Upper lobe of right lung (tissue), 1 donor: ENCODE measurements around the gene CACNA2D4. TPM values are rescaled to one million over a fixed set of nuclear protein-coding genes. Genes with fewer than 3 reads are reported as not detected.

Experiments
- ATAC-seq: fragments of 200-7000 bp; cut with Tn5 transposase; one replicate; pipeline ENCODE4 v1.9.1; 2020; ENCODE audit warnings: mild to moderate bottlenecking, moderate library complexity
- DNase-seq: peaks from one replicate; pipeline ENCODE4 v3.0.0-alpha.2; 2020
- H3K27ac ChIP-seq: fragments of 200-600 bp; one replicate; pipeline ENCODE4 v1.8.0; 2022
- H3K27me3 ChIP-seq: fragments of 200-600 bp; one replicate; pipeline ENCODE4 v1.8.0; 2022; ENCODE audit warnings: mild to moderate bottlenecking
- H3K36me3 ChIP-seq: fragments of 200-600 bp; one replicate; pipeline ENCODE4 v1.8.0; 2022
- H3K4me1 ChIP-seq: fragments of 200-600 bp; one replicate; pipeline ENCODE4 v1.8.0; 2022
- H3K4me3 ChIP-seq: fragments of 200-600 bp; one replicate; pipeline ENCODE4 v1.8.0; 2022; ENCODE audit warnings: mild to moderate bottlenecking
- H3K9me3 ChIP-seq: fragments of 200-600 bp; one replicate; pipeline ENCODE4 v1.8.0; 2022
- CTCF ChIP-seq: fragments of 200-600 bp; IDR thresholded peaks from one replicate; pipeline ENCODE4 v1.8.0; 2022; ENCODE audit warnings: antibody characterized with exemption
- intact Hi-C: fragments of 100-400 bp; cut with DNase I; formaldehyde crosslinking; loops from one replicate; pipeline ENCODE4 v1.11.0; 2022
- total RNA-seq: library from RNA; stranded (reverse); fragmentation: NEBNext Ultra II Directional; extraction: Animal tissue kit (Norgen Biotek cat#: 25700); gene quantifications from one replicate; pipeline ENCODE4 v1.2.1, GENCODE V29; 2021
- donor health status: DM: no; HTN: yes; CAD: no; lungs with severe emphysema.

Gene CACNA2D4
- total RNA-seq, 1 donor from 2014 or later = 5.5 TPM

- peaks cover 16% of the 10 kb centered on the region for H3K27me3 ChIP-seq
- intact Hi-C loops = no loop called here
- H3K4me3 ChIP-seq = no peak overlapping the region
- ATAC-seq = no peak
- TF ChIP-seq CTCF = no peak
- DNase-seq = peak; percentile 36
- H3K36me3 ChIP-seq = no peaks in the 10 kb centered on the region
- no peak overlapping the region for H3K27ac ChIP-seq
- H3K4me1 ChIP-seq = no peaks in the 10 kb centered on the region
- no peaks in the 10 kb centered on the region for H3K9me3 ChIP-seq
Observed at GRCh38 chr12:1838994-1839365, 79.5 kb downstream of the CACNA2D4 start.

- H3K9me3 ChIP-seq = no peaks in the 10 kb centered on the region
- H3K27me3 ChIP-seq = peaks cover 16% of the 10 kb centered on the region
- DNase-seq (peak; percentile 46), ATAC-seq (no peak)
- H3K4me1 ChIP-seq = no peaks in the 10 kb centered on the region
- TF ChIP-seq CTCF = no peak
- intact Hi-C loops = no loop called here
- no peak overlapping the region for H3K27ac ChIP-seq
- H3K4me3 ChIP-seq = no peak overlapping the region
- H3K36me3 ChIP-seq = no peaks in the 10 kb centered on the region
Observed at GRCh38 chr12:1838205-1838993, 80.1 kb downstream of the CACNA2D4 start.

GRCh38 chr12:1837541-1838204 is 80.8 kb downstream of the CACNA2D4 start:
- H3K4me3 ChIP-seq = no peak overlapping the region
- DNase-seq (no peak), ATAC-seq (no peak)
- H3K4me1 ChIP-seq = no peaks in the 10 kb centered on the region
- no peaks in the 10 kb centered on the region for H3K9me3 ChIP-seq
- intact Hi-C loops = no loop called here
- no peak for TF ChIP-seq CTCF
- no peaks in the 10 kb centered on the region for H3K36me3 ChIP-seq
- H3K27me3 ChIP-seq = peaks cover 9% of the 10 kb centered on the region
- no peak overlapping the region for H3K27ac ChIP-seq

- Histone ChIP-seq H3K27me3 (peaks cover 4% of the 10 kb centered on the region), H3K4me1 (no peaks in the 10 kb centered on the region), H3K9me3 (no peaks in the 10 kb centered on the region), H3K36me3 (no peaks in the 10 kb centered on the region), H3K27ac (no peak overlapping the region), H3K4me3 (no peak overlapping the region)
- intact Hi-C loops = no loop called here
- no peak for TF ChIP-seq CTCF
- no peak for ATAC-seq
- no peak for DNase-seq
Observed at GRCh38 chr12:1836854-1837421, 81.5 kb downstream of the CACNA2D4 start.

GRCh38 chr12:1836241-1836803 is 82.1 kb downstream of the CACNA2D4 start:
- Histone ChIP-seq H3K4me3 (no peak overlapping the region), H3K27ac (no peak overlapping the region), H3K36me3 (no peaks in the 10 kb centered on the region), H3K4me1 (no peaks in the 10 kb centered on the region), H3K27me3 (peaks cover 9% of the 10 kb centered on the region), H3K9me3 (no peaks in the 10 kb centered on the region)
- intact Hi-C loops = no loop called here
- no peak for DNase-seq
- ATAC-seq = no peak
- no peak for TF ChIP-seq CTCF
